Activated CD8-positive, alpha-beta memory T cell treated with anti-CD3 and anti-CD28 coated beads, Interleukin-2, amount 50 U/mL, for 24 hours (primary cell): ENCODE measurements around the gene GRID1.

Experiments
- DNase-seq: peaks from one replicate; pipeline ENCODE4 v3.0.0-alpha.2; 2020; ENCODE audit errors: extremely low read depth

GRID1 gene

GRCh38 chr10:86229811-86230556, 136.6 kb downstream of the GRID1 start:
- DNase-seq, result no peak

DNA sequence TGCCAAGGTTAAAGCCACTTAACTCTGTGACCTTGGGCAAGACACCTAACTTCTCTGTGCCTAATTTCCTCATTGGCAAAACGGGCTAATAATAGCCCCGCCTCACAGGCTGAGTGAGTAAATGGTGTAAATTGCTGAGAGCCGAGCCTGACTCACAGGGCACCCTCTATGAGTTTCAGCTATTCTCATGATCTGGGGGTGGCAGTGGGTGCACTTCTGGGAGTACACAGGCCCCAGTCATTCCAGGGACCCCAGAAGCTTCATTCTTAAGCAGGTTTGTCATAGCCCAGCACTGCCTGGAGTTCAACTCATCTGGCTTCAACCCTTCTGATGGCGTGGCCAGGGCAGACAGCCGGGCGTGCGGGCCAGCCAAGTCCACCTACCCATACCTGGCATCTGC, 137.2 kb downstream of the GRID1 start:
- DNase-seq, result no peak

GRCh38 chr10:86227501-86228258, 138.9 kb downstream of the GRID1 start:
- DNase-seq, result no peak

GRCh38 chr10:86226781-86227201, 139.8 kb downstream of the GRID1 start:
- no peak for DNase-seq

DNA sequence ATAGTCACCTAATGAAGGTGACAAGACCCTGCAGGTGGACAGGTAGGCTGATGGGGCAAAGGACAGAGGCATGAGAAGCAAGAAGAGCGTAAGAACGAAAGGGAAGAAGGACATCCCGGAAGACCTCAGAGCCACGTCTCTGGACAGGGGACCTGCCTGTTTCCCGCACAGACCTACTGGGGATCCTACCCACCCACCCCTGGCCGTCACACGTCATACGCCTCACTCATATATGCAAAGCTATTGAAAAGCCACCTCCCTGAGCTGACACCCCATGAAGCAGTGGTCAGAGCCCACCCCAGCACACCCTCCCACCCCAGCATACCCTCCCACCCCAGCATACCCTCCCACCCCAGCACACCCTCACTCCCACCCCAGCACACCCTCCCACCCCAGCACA, 140.6 kb downstream of the GRID1 start:
- no peak for DNase-seq

DNA sequence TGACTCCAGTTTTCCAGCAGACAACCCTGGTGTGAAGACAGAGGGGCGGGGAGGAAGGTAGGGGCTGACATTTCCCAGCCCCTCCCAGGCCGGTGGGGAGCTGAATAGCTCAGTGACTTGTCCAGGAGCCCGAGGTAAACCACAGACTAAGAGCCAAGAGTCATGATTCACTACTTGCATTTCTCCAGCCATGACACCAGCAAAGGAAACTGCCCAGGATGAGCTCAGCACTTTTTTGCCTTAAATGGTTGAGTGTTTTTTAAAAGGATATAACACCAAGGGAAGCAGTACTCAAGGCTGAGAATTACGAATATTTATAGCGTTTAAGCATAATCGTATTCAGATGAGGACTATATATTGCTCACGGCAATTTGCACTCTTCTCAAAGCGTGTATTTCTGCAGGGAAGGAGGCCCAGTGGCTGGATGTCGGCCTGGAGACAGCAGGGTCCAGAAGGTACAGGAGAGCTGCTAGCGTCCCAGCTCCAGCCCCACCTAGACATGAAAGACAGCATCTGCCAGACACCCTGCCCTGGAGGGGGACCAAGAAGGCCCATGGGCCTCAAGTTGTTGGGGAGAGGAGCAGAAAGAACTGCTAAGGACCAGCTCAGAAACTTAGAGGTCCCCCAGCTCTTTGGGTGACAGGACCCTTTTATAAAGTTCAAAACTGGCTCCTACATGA, 141.4 kb downstream of the GRID1 start:
- no peak for DNase-seq

DNA sequence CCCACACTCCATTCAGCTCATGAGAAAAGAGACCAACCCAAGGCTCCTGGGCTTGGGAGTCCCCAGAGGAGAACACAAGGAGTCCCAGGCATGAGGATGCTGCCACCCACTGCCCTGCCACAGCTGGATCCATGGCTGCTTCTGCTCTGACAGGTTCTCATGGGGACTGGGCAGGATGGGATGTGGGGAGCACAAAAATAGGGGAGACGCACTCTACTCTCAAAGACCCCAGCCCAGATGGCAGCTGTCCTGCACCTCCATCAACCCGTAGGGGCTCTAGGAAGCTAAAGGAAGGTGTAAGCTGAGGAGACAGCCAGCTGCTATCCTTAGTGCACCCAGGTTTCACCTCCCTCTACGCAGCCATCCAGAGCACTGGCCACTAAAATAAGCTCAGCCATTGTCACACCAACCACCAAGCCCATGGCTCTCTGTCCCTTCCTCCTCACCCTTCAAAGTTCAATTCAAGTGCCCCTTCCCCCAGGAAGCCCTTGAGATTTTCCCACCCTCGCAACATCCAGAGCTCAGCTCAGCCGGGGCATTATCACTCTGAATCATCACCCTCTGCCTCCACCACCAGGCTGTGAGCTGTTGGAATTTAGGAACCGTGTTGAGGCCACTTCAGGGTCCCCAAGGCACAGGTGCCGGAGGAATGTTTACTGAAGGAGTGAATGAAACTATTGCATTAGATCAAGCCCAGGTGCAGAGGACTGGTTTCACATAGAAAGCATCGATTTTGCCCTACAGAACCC, 142.1 kb downstream of the GRID1 start:
- DNase-seq, result no peak

DNA sequence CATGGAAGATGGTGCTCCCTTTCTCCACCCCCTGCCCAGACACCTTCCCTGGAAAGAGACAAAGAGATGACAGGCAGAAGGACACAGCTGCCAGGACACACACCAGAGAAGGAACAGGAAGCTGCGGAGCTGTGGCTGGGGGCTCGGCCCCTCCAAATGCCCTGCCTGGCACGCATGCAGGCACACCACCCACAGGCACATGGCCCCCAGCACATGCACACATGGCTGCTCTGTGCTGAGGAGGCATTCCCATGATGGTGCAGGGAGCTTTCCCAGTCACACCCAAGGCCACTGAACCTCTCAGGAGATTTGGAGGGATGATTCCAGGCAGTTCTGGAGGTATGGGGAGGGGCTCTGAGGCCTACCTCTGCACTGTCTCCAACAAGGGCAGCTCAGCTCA, 143.3 kb downstream of the GRID1 start:
- DNase-seq, result no peak

- DNase-seq, result no peak
Measured at GRCh38 chr10:86222687-86223086, 143.9 kb downstream of the GRID1 start.

DNA sequence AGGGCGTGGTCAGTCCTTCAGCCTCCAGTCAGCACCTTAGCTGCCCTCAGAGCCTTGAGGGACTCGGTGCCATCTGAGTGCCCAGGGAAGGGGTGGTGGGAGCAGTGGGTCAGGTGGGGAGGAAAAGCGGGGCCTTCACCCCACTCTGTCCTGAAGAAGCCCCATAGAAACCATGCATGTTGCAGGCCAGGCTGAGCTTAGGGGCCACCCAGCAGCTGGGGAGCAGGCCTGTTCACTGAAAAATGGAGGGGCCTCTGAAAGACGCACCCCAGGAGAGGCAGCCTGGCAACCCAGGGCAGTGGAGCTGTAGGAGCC, 144.3 kb downstream of the GRID1 start:
- DNase-seq, result no peak

DNA sequence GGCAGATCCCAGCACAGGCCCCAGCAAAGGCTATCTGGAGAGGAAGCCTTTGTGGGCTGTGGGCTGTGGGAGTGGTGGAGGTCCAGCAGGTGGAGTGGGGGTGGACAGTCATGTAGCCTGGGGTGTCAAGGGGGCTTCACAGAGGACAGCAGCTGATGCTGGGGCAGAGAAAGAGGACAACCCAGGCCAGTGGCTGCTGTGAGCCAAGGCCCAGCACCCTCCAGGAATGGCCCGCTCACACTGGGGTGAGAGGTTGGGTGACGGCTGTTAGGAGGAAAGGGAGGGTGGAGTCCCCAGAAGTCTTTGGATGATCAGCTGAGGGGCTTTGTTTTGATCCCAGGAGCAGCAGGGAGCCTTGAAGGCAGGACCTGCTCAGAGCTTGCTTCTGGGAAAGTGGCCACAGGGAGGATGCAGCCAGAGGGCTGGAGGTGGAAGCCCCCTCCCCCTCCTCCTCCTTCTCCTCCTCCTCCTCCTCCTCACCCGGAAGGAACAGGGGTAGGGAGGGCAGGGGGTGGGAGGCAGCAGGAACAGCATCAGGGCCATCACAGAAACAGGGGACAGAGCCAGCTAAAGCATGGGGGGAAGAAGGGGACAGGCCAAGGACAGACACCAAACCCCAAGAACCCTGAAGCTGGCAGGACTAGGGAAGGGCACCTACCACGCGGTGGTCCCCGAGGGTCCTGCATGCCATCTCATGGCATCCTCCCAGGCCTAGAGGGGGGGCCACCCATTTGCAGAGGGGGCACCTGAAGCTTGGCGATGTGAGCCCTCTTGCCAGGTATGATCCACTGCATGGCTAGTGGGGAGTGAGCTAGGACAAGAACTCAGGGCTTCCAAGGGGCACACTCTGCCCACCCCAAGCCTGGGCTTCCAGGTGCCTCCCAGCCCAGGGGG, 144.9 kb downstream of the GRID1 start:
- no peak for DNase-seq

DNA sequence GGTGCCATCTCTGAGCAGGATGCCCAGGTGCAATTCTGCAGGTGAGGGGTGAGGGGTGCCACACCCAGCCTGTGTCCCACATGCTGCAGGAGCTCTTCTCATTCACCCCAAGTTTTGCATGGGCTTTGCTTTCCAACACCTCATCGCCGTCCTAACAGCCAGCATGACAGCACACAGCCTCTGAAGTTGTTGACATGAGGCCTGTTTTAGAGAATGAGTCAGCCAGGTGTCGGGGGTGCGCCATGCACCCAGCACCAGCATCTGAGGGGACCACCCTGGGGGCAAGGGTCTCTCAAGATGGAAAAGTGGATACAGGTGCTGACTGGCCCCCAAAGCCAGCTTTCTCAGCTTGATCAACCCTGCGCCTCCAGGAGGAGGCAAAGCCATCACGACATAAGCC, 146.0 kb downstream of the GRID1 start:
- no peak for DNase-seq

DNA sequence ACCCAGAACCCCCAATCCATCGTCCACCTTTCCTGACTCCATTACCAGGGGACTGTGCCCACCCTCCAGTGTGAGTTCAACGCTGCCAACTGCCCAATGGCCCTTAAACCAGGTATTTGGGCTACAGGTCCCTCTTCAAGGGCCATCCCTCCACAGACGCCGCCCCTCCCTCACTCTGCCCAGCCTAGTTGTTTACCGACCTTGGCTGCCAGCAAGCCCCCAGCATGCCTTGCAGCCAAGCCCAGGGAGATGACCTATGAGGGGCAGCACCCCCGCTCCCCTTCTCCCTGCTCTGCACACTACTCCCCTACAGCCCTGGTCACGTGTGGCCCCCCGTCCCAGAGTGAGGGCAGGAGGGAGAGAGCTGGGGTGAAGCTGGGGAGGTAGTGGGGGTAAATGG, 147.3 kb downstream of the GRID1 start:
- DNase-seq, result no peak

DNA sequence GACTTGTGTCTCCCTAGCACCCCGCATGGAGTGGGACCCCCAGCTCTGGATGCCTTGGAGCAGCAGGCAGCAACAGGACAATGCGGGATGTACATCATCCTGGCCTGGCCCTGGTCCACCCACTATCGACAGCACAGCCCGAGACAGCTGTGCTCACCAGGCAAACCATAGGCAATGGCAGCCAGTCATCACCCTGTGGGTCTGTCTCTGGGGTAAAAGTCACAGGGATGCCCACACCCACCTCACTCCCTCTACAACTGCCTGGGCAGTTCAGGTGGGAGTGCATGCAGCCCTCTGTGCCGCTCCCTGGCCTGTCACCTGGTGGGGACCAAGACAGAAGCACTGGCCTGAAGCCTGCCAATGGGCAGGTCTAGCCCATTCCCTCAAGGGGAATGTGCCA, 147.8 kb downstream of the GRID1 start:
- DNase-seq, result no peak

DNA sequence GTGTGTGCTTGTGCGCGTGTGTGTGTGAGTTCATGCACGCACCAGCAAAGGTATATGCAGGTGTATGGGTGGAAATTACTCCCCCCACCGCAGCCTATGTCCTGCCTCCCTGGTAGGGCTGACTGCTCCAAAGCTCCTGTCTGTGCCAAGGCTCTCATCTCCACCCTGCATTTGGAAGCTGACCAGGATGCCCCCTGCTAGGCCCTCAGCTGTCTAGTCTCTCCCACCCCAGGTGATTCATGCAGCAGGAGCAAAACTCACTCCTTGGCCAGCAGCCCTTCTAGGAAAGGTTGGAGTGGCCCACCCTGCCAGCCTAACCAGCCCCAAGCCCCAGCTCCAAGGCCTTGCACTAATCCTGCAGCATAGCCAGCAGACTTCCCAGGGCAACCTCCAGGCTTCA, 148.4 kb downstream of the GRID1 start:
- DNase-seq, result no peak

- DNase-seq, result no peak
Measured at GRCh38 chr10:86217371-86218080, 149.1 kb downstream of the GRID1 start.

DNA sequence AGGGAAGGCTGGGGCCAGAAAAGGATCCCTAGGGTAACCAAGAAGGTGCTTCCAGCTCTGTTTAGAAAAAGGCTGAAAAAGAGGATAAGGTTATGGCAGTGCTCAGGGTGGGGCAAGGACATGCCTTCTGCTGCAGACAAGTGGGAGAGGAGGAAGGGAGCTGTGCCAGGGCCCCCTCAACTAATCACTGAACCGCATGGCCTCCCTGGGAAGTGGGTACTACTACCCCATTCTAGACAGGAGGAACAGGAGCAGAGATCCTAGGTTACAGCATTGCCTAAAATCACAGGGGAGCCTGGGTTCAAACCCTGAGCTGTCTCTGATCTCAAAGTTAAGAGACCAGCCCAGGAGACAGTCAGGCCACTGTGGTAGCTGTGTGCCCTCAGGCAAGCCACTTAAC, 149.7 kb downstream of the GRID1 start:
- DNase-seq, result no peak

GRCh38 chr10:86215712-86216111, 150.9 kb downstream of the GRID1 start:
- no peak for DNase-seq

- DNase-seq, result no peak
Measured at GRCh38 chr10:86215046-86215445, 151.5 kb downstream of the GRID1 start.

- no peak for DNase-seq
Measured at GRCh38 chr10:86213148-86213547, 153.4 kb downstream of the GRID1 start.

DNA sequence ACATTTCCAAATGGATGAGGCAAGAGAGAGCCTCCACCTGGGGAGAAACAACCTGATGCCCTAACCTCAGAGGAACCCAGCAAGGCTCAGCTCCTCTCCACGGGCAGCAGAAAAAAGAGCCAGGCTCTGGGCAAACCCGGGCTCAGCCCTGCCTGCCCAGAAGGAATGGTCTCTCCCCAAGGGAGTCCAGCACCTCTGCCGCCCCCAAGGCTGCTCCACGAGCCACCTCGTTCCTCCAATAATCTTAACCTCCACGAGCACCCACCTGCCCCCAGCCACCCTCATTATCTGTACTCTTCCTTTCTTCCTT, 154.2 kb downstream of the GRID1 start:
- no peak for DNase-seq
